ENCODE data around the gene CD28. TPM values are rescaled to one million over a fixed set of nuclear protein-coding genes. Genes with fewer than 3 reads are reported as not detected.

CD28 gene
- polyA plus RNA-seq, 2 of the 4 experiments (the other 2 are of a cell fraction) = not detected

DNA sequence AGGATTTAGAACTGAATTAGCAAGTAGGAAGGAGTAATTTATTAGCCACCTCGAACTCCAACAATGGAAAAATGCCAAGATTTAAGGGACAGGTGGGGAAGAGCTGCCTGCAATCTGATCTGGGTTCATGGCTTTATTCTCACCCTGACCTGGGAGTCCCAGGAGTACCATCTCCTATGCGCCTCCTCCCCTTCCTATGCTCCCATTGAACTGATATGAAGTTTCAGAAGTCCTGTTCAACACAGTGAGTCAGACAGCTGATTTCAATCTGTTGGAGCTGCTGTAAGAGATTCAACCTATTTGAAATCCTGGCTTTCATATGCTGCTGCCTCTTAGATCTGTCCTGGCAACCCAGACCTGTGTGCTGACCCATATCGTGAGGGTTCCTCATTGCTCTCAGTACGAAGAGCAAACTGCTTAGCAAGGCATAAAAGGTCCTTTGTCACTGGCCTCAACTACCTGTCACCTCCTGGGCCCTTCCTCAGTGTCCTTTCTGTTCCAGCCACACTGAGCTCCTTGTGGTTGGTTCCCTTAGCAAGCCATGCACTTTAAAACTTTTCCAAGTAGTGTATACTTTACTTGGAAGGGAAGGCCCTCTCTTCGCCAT lies 15.9 kb upstream of the CD28 start:
- H3K4me3 ChIP-seq = no peak overlapping the region
- FAIRE-seq (no peak), DNase-seq (ENCODE audit: low read depth in 1 of 2, low spot score in 1 of 2) (no peak), ATAC-seq (no peak; a peak in 1 of 6 replicates)
- no peak overlapping the region for H3K27ac ChIP-seq
- ChIA-PET POLR2A (no interaction called here), CTCF (interaction anchor here (0.7 kb wide), 1 partner anchor 40 kb away, joined by 3 read pairs; no protein-coding TSS in a partner anchor)
- H3K4me2 ChIP-seq = no peak overlapping the region
- H3K4me1 ChIP-seq = peaks cover 5% of the 10 kb centered on the region; the same call in 1 of the 3 replicates
- WGBS (ENCODE audit: missing lambda C conversion rate) = 62% methylated on average over 5 of the region's 5 CpGs
- no peaks in the 10 kb centered on the region for H3K9me3 ChIP-seq
- TF ChIP-seq, protein P1, sequence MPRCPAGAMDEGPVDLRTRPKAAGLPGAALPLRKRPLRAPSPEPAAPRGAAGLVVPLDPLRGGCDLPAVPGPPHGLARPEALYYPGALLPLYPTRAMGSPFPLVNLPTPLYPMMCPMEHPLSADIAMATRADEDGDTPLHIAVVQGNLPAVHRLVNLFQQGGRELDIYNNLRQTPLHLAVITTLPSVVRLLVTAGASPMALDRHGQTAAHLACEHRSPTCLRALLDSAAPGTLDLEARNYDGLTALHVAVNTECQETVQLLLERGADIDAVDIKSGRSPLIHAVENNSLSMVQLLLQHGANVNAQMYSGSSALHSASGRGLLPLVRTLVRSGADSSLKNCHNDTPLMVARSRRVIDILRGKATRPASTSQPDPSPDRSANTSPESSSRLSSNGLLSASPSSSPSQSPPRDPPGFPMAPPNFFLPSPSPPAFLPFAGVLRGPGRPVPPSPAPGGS (IDR thresholded peaks at IDR 0.05) = no peak
- TF ChIP-seq, protein P2, sequence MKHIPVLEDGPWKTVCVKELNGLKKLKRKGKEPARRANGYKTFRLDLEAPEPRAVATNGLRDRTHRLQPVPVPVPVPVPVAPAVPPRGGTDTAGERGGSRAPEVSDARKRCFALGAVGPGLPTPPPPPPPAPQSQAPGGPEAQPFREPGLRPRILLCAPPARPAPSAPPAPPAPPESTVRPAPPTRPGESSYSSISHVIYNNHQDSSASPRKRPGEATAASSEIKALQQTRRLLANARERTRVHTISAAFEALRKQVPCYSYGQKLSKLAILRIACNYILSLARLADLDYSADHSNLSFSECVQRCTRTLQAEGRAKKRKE (CRISPR knock-in tag; IDR thresholded peaks at IDR 0.05; ENCODE audit: low read depth) = no peak
- TF ChIP-seq, protein P3, sequence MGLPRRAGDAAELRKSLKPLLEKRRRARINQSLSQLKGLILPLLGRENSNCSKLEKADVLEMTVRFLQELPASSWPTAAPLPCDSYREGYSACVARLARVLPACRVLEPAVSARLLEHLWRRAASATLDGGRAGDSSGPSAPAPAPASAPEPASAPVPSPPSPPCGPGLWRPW (IDR thresholded peaks at IDR 0.05) = no peak
- TF ChIP-seq POLR2AphosphoS2 (conservative IDR thresholded peaks at IDR 0.05; ENCODE audit: low read length) (no peak), CBX2 (IDR thresholded peaks at IDR 0.05; ENCODE audit: borderline replicate concordance, low read depth) (no peak), KDM1A (IDR thresholded peaks at IDR 0.05; ENCODE audit: low read depth) (no peak), FOSL2 (IDR thresholded peaks at IDR 0.05) (no peak), FOSL2 (CRISPR knock-in tag; IDR thresholded peaks at IDR 0.05) (no peak), HOXB13 (CRISPR knock-in tag; IDR thresholded peaks at IDR 0.05; ENCODE audit: low read depth) (no peak), EHF (CRISPR knock-in tag; IDR thresholded peaks at IDR 0.05) (no peak), SREBF2 (IDR thresholded peaks at IDR 0.05) (no peak), TP53 (CRISPR knock-in tag; IDR thresholded peaks at IDR 0.05) (no peak), HDAC2 (IDR thresholded peaks at IDR 0.05) (no peak), RCOR1 (IDR thresholded peaks at IDR 0.05; ENCODE audit: low read depth, low read length) (no peak), ESRRA (IDR thresholded peaks at IDR 0.05; ENCODE audit: borderline replicate concordance, low read length) (no peak)
- TF ChIP-seq, protein P4, sequence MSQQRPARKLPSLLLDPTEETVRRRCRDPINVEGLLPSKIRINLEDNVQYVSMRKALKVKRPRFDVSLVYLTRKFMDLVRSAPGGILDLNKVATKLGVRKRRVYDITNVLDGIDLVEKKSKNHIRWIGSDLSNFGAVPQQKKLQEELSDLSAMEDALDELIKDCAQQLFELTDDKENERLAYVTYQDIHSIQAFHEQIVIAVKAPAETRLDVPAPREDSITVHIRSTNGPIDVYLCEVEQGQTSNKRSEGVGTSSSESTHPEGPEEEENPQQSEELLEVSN (IDR thresholded peaks at IDR 0.05; ENCODE audit: borderline replicate concordance, low read depth) = no peak
- TF ChIP-seq, protein P5, sequence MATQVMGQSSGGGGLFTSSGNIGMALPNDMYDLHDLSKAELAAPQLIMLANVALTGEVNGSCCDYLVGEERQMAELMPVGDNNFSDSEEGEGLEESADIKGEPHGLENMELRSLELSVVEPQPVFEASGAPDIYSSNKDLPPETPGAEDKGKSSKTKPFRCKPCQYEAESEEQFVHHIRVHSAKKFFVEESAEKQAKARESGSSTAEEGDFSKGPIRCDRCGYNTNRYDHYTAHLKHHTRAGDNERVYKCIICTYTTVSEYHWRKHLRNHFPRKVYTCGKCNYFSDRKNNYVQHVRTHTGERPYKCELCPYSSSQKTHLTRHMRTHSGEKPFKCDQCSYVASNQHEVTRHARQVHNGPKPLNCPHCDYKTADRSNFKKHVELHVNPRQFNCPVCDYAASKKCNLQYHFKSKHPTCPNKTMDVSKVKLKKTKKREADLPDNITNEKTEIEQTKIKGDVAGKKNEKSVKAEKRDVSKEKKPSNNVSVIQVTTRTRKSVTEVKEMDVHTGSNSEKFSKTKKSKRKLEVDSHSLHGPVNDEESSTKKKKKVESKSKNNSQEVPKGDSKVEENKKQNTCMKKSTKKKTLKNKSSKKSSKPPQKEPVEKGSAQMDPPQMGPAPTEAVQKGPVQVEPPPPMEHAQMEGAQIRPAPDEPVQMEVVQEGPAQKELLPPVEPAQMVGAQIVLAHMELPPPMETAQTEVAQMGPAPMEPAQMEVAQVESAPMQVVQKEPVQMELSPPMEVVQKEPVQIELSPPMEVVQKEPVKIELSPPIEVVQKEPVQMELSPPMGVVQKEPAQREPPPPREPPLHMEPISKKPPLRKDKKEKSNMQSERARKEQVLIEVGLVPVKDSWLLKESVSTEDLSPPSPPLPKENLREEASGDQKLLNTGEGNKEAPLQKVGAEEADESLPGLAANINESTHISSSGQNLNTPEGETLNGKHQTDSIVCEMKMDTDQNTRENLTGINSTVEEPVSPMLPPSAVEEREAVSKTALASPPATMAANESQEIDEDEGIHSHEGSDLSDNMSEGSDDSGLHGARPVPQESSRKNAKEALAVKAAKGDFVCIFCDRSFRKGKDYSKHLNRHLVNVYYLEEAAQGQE (IDR thresholded peaks at IDR 0.05) = no peak
- TF ChIP-seq, protein P6, sequence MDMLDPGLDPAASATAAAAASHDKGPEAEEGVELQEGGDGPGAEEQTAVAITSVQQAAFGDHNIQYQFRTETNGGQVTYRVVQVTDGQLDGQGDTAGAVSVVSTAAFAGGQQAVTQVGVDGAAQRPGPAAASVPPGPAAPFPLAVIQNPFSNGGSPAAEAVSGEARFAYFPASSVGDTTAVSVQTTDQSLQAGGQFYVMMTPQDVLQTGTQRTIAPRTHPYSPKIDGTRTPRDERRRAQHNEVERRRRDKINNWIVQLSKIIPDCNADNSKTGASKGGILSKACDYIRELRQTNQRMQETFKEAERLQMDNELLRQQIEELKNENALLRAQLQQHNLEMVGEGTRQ (IDR thresholded peaks at IDR 0.05) = no peak
- TF ChIP-seq, protein P7, sequence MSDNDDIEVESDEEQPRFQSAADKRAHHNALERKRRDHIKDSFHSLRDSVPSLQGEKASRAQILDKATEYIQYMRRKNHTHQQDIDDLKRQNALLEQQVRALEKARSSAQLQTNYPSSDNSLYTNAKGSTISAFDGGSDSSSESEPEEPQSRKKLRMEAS (IDR thresholded peaks at IDR 0.05) = no peak

DNA sequence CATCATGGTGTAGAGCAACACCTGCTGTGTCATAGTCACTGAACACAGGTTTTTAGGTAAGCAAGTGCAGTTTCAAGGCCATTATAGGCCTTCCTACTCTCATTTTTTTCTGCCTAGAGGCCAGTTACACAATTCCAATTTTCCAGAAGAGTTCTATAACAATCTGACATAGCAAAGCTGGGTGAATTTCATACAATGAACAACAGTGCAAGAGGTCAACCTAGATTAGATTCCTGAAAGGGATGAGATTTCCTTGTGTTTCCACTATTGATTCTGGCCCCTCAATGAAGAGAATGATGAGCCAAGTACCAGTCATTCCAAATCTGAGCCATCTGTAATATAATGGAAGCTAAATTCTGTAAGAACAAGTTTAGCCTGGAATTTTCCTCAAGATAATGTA lies 15.3 kb upstream of the CD28 start:
- DNase-seq (ENCODE audit: low read depth in 1 of 2, low spot score in 1 of 2) = no peak
- no peak overlapping the region for H3K4me3 ChIP-seq
- ATAC-seq = no peak
- no peak overlapping the region for H3K4me2 ChIP-seq
- POLR2A ChIA-PET = no interaction called here
- no peak overlapping the region for H3K27ac ChIP-seq
- H3K9me3 ChIP-seq = no peaks in the 10 kb centered on the region
- peaks cover 5% of the 10 kb centered on the region; the same call in 1 of the 3 replicates for H3K4me1 ChIP-seq
- FAIRE-seq = no peak
- CTCF ChIA-PET = interaction anchor here (0.7 kb wide), 1 partner anchor 40 kb away, joined by 3 read pairs; no protein-coding TSS in a partner anchor
- TF ChIP-seq RNF2 (IDR thresholded peaks at IDR 0.05; ENCODE audit: borderline replicate concordance, low read depth) (no peak), BHLHE40 (IDR thresholded peaks at IDR 0.05; ENCODE audit: low read depth, low read length) (no peak), CHD4 (IDR thresholded peaks at IDR 0.05; ENCODE audit: borderline replicate concordance) (no peak), HOXA7 (CRISPR knock-in tag; IDR thresholded peaks at IDR 0.05) (no peak), POLR2AphosphoS2 (conservative IDR thresholded peaks at IDR 0.05; ENCODE audit: low read length) (no peak), NPAS2 (CRISPR knock-in tag; IDR thresholded peaks at IDR 0.05; ENCODE audit: borderline replicate concordance) (no peak), NR3C1 (IDR thresholded peaks at IDR 0.05) (no peak), RFX5 (IDR thresholded peaks at IDR 0.05) (no peak), ZFP36 (IDR thresholded peaks at IDR 0.05; ENCODE audit: borderline replicate concordance, partially characterized antibody) (no peak), CEBPB (IDR thresholded peaks at IDR 0.05) (no peak), SMC3 (IDR thresholded peaks at IDR 0.05) (no peak), ZC3H11A (IDR thresholded peaks at IDR 0.05) (no peak), EHF (CRISPR knock-in tag; IDR thresholded peaks at IDR 0.05) (no peak)
- TF ChIP-seq, protein P6 (IDR thresholded peaks at IDR 0.05) = no peak
